Mesenteric fat pad (tissue), 1 donor: Measurements from ENCODE around the gene IER3. TPM values are rescaled to one million over a fixed set of nuclear protein-coding genes. Genes with fewer than 3 reads are reported as not detected.

Source experiments
- DNase-seq: peaks from one replicate; pipeline ENCODE4 v3.0.0-alpha.2; 2020; ENCODE audit warnings: low spot score
- total RNA-seq: library from RNA; stranded (reverse); fragmentation: NEBNext Ultra II Directional; extraction: Animal tissue kit (Norgen Biotek cat#: 25700); gene quantifications from one replicate; pipeline ENCODE4 v1.2.1, GENCODE V29; 2021
- donor health status: DM: yes; HTN: yes; CAD: no.

IER3 gene
- total RNA-seq, 1 donor from 2014 or later, result 146 TPM

DNA sequence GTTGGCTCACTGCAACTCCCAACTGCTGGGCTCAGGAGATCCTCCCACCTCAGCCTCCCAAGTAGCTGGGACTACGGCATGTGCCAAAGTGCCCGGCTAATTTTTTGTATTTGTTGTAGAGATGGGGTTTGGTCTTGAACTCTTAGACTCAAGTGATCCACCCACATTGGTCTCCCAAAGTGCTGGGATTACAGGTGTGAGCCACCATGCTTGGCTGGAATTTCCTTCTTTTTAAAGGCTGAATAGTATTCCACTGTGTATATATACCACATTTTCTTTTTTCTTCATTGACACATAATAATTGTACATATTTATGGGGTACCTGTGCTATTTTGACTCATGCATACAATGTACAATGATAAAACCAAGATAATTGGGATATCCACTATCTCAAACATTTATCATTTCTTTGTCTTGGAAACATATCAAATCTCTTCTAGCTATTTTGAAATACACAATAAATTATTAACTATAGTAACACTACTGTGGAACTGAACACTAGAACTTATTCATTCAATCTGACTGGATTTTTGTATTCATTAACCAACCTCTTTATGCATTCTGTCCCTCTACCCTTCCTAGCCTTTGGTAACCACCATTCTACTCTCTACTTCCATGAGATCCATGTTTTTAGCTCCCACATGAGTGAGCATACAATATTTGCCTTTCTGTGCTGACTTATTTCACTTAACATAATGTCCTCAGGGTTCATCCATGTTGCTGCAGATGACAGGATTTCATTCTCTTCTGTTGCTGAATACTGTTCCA is 35.1 kb downstream of the IER3 start:
- no peak for DNase-seq

GRCh38 chr6:30707281-30707850 is 37.0 kb downstream of the IER3 start:
- no peak for DNase-seq

- no peak for DNase-seq
These were observed 38.7 kb downstream of the IER3 start for GRCh38 chr6:30705620-30706019.

GRCh38 chr6:30703821-30704220 is 40.5 kb downstream of the IER3 start:
- no peak for DNase-seq

- DNase-seq, result no peak
These were observed 41.3 kb downstream of the IER3 start for GRCh38 chr6:30703011-30703410.

DNA sequence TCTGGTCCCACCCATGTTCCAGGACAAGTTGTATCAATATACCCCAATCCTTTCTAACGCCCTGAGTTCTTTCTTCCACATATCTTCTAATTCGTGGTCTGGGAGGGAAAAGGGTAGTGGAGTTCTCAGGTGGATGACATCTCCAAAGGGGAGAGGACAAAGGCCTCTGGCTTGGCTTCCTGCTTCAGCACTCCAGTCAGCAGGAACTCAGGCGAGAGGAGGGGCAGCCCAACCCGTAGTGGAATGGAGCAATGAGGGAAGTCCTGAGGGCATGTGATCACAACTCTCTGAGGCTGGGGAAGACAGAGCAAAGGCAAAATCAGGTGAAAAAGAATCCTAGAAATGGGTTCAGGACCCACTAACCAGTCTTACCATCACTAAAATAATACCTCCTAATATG is 44.0 kb downstream of the IER3 start:
- no peak for DNase-seq

- no peak for DNase-seq
These were observed 47.9 kb downstream of the IER3 start for GRCh38 chr6:30696432-30696831.

Other genes with a start within 250 kb of the IER3 start
- 65.8 TPM for gene GNL1, start 188.1 kb downstream of the IER3 start, total RNA-seq
- 9.2 TPM for gene PRR3, start 187.3 kb downstream of the IER3 start, total RNA-seq
- gene ABCF1, start 173.1 kb downstream of the IER3 start, total RNA-seq, result 59.2 TPM
- gene PPP1R10, start 127.3 kb downstream of the IER3 start, total RNA-seq, result 49.1 TPM
- gene MRPS18B, start 126.7 kb downstream of the IER3 start, total RNA-seq, result 44.4 TPM
- 8.4 TPM for gene ATAT1, start 117.7 kb downstream of the IER3 start, total RNA-seq
- 12.4 TPM for gene C6orf136, start 97.4 kb downstream of the IER3 start, total RNA-seq
- gene DHX16, start 71.5 kb downstream of the IER3 start, total RNA-seq, result 27.2 TPM
- 87.0 TPM for gene PPP1R18, start 57.9 kb downstream of the IER3 start, total RNA-seq
- gene NRM, start 53.6 kb downstream of the IER3 start, total RNA-seq, result 7.3 TPM
- gene MDC1, start 27.3 kb downstream of the IER3 start, total RNA-seq, result 19.8 TPM
- gene TUBB, start 24.2 kb downstream of the IER3 start, total RNA-seq, result 452 TPM
- gene FLOT1, start 1.9 kb downstream of the IER3 start, total RNA-seq, result 190 TPM
- 82.1 TPM for gene DDR1, start 140.0 kb upstream of the IER3 start, total RNA-seq
- gene GTF2H4, start 163.7 kb upstream of the IER3 start, total RNA-seq, result 44.4 TPM
- gene VARS2, start 169.7 kb upstream of the IER3 start, total RNA-seq, result 23.5 TPM
- gene SFTA2, start 187.6 kb upstream of the IER3 start, total RNA-seq, result not detected
- not detected for gene MUCL3, start 196.4 kb upstream of the IER3 start, total RNA-seq
- not detected for gene MUC21, start 239.2 kb upstream of the IER3 start, total RNA-seq